MM.1S (cell line): ENCODE data around the gene RAD54L2.
A peak's percentile ranks its signal among the peaks of the same experiment; 100 is the strongest.

ENCODE experiments used
- EZH2 ChIP-seq: fragments of 300-600 bp; sonication (generic); optimal IDR thresholded peaks from 2 replicates; pipeline ENCODE3; 2017; ENCODE audit warnings: low read depth, mild to moderate bottlenecking, antibody characterized with exemption, low read length, mixed read lengths
- EZH2phosphoT487 ChIP-seq: fragments of 300-600 bp; sonication (generic); IDR thresholded peaks from 2 replicates; pipeline ENCODE4 v1.6.1; 2018; ENCODE audit warnings: antibody characterized with exemption, low read length
- TF ChIP-seq, protein P1 (sequence below): fragments of 300-600 bp; sonication (generic); IDR thresholded peaks from 2 replicates; pipeline ENCODE4 v1.5.1; 2016; ENCODE audit warnings: antibody characterized with exemption, low read length, mixed read lengths

DNA sequence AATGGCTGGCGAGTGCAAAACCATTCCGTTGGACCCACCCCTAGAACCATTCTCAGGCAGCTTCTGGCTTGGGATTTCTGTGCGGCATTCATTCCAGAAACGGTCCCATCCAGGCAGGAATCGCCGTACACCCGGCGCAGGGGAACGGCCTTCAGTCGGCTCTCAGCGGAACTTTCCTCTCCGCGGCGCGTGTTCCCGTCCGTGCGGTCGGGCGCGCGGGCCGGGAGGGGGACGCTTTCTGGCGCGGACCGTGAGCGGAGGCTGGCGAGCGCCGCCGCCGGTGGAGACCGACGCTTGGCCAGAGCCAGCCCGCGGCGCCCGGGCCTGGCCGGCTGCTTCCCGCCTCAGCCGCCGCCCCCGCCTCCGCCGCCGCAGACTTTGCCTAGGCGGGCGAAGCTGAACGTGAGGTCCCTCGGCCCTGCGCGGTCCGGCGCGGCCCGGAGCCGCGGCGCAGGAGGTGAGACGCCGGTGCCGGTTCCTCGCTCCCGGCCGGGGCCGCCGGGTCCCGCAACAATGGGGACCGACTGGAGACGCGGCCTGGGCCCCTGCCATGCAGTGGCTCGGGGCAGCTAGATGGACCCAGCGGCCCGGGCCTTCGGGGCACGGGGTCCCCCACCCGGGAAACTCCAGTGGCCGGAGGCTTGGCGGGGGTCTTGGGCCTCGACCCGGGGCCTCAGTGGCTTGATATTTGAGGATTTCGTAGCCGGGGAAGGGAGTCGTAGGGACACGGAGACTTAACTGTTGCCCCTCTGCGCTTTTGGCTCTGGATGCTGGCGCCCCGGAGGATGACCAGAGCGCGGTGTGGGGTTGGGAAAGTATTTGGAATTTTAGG, at the start of gene RAD54L2:
- TF ChIP-seq, protein P1, sequence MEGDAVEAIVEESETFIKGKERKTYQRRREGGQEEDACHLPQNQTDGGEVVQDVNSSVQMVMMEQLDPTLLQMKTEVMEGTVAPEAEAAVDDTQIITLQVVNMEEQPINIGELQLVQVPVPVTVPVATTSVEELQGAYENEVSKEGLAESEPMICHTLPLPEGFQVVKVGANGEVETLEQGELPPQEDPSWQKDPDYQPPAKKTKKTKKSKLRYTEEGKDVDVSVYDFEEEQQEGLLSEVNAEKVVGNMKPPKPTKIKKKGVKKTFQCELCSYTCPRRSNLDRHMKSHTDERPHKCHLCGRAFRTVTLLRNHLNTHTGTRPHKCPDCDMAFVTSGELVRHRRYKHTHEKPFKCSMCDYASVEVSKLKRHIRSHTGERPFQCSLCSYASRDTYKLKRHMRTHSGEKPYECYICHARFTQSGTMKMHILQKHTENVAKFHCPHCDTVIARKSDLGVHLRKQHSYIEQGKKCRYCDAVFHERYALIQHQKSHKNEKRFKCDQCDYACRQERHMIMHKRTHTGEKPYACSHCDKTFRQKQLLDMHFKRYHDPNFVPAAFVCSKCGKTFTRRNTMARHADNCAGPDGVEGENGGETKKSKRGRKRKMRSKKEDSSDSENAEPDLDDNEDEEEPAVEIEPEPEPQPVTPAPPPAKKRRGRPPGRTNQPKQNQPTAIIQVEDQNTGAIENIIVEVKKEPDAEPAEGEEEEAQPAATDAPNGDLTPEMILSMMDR = 0 out of 2 replicates have a peak, but pooled peaks have one; percentile 4
- TF ChIP-seq EZH2phosphoT487 = no peak
- no peak for TF ChIP-seq EZH2
